ENCODE measurements around the gene DIO1.

The DIO1 gene

GRCh38 chr1:53943490-53944043 lies 49.6 kb downstream of the DIO1 start:
- DNase-seq: no peak

GRCh38 chr1:53944469-53945182 lies 50.6 kb downstream of the DIO1 start:
- no peak for DNase-seq

- no peak for DNase-seq
Observed at GRCh38 chr1:53945183-53945432, 51.1 kb downstream of the DIO1 start.

GRCh38 chr1:53945433-53946251 lies 51.7 kb downstream of the DIO1 start, which contains the start of gene IFT25:
Gene IFT25 (minus strand): TSS chr1:53945699. CDS start chr1:53940082, 5,617 bp downstream.
- peak; percentile 98 for DNase-seq

- DNase-seq: no peak
Observed at GRCh38 chr1:53946252-53947171, 52.5 kb downstream of the DIO1 start, which contains the start of gene LRRC42. Gene LRRC42 (plus strand): TSS chr1:53946350. CDS start chr1:53952000, 5,650 bp downstream.

GRCh38 chr1:53947172-53947907 lies 53.4 kb downstream of the DIO1 start:
- DNase-seq: no peak

- no peak for DNase-seq
Observed at GRCh38 chr1:53948291-53948690, 54.3 kb downstream of the DIO1 start.

- peak; percentile 48 for DNase-seq
Observed at GRCh38 chr1:53949023-53949990, 55.3 kb downstream of the DIO1 start.

- DNase-seq: no peak
Observed at GRCh38 chr1:53951697-53952096, 57.7 kb downstream of the DIO1 start.

- no peak for DNase-seq
Observed at GRCh38 chr1:53954128-53954527, 60.1 kb downstream of the DIO1 start.

- peak; percentile 97 for DNase-seq
Observed at GRCh38 chr1:53956308-53957168, 62.6 kb downstream of the DIO1 start.

GRCh38 chr1:53957194-53957818 lies 63.3 kb downstream of the DIO1 start:
- peak; percentile 92 for DNase-seq

- peak; percentile 42 for DNase-seq
Observed at GRCh38 chr1:53959664-53960250, 65.8 kb downstream of the DIO1 start.
